ENCODE measurements around the gene TSHR. TPM values are rescaled to one million over a fixed set of nuclear protein-coding genes. Genes with fewer than 3 reads are reported as not detected.

TSHR gene
- total and polyA plus RNA-seq, 2 experiments from 2014 or later, result 0.83 TPM; not detected in 1

- H3K4me1 ChIP-seq (ENCODE audit: insufficient read depth), result no peaks in the 10 kb centered on the region
- H3K27me3 ChIP-seq, result peaks cover 4% of the 10 kb centered on the region
- H3K9me2 ChIP-seq (replicated peaks; ENCODE audit: insufficient read depth), result no peaks in the 10 kb centered on the region
- WGBS (ENCODE audit: low lambda C conversion rate, missing lambda C conversion rate), result 84% methylated on average over 2 of the region's 2 CpGs
- no peak overlapping the region for H3K4me2 ChIP-seq
- H3K9me3 ChIP-seq (ENCODE audit: low read depth), result no peaks in the 10 kb centered on the region
- TF ChIP-seq EZH2 (IDR thresholded peaks at IDR 0.05; ENCODE audit: borderline replicate concordance), result no peak
- no peak for TF ChIP-seq CTCF (IDR thresholded peaks at IDR 0.05; ENCODE audit: poor library complexity)
- TF ChIP-seq EZH2phosphoT487 (IDR thresholded peaks at IDR 0.05; ENCODE audit: low read depth, severe bottlenecking, unreplicated experiment), result no peak
- no peaks in the 10 kb centered on the region for H4K20me1 ChIP-seq (ENCODE audit: insufficient read depth, poor library complexity, severe bottlenecking)
- DNase-seq (ENCODE audit: low spot score), result no peak
- H3K36me3 ChIP-seq (replicated peaks; ENCODE audit: insufficient read depth, low read depth), result no peaks in the 10 kb centered on the region
- H3K4me3 ChIP-seq, result no peak overlapping the region
- H3K79me2 ChIP-seq, result no peaks in the 10 kb centered on the region
- no peak overlapping the region for H3K27ac ChIP-seq
- H2AFZ ChIP-seq, result no peak overlapping the region
Observed at GRCh38 chr14:81068176-81068782, 112.9 kb downstream of the TSHR start.

- Histone ChIP-seq H2AFZ (no peak overlapping the region), H3K4me2 (no peak overlapping the region), H3K27ac (no peak overlapping the region), H3K9me2 (replicated peaks; ENCODE audit: insufficient read depth) (no peaks in the 10 kb centered on the region), H3K79me2 (no peaks in the 10 kb centered on the region), H3K4me3 (no peak overlapping the region), H3K27me3 (no peaks in the 10 kb centered on the region), H3K4me1 (ENCODE audit: insufficient read depth) (no peaks in the 10 kb centered on the region), H3K9me3 (ENCODE audit: low read depth) (no peaks in the 10 kb centered on the region), H4K20me1 (ENCODE audit: insufficient read depth, poor library complexity, severe bottlenecking) (no peaks in the 10 kb centered on the region), H3K36me3 (replicated peaks; ENCODE audit: insufficient read depth, low read depth) (no peaks in the 10 kb centered on the region)
- no peak for TF ChIP-seq CTCF (IDR thresholded peaks at IDR 0.05; ENCODE audit: poor library complexity)
- TF ChIP-seq EZH2 (IDR thresholded peaks at IDR 0.05; ENCODE audit: borderline replicate concordance), result no peak
- no peak for TF ChIP-seq EZH2phosphoT487 (IDR thresholded peaks at IDR 0.05; ENCODE audit: low read depth, severe bottlenecking, unreplicated experiment)
- WGBS (ENCODE audit: low lambda C conversion rate, missing lambda C conversion rate), result 90% methylated on average over 2 of the region's 2 CpGs
- no peak for DNase-seq (ENCODE audit: low spot score)
Observed at GRCh38 chr14:81070511-81070910, 115.1 kb downstream of the TSHR start.

GRCh38 chr14:81085596-81085995 lies 130.2 kb downstream of the TSHR start:
- H3K27ac ChIP-seq, result no peak overlapping the region
- no peaks in the 10 kb centered on the region for H3K27me3 ChIP-seq
- no peaks in the 10 kb centered on the region for H3K79me2 ChIP-seq
- no peak for DNase-seq (ENCODE audit: low spot score)
- H3K4me2 ChIP-seq, result no peak overlapping the region
- H3K9me2 ChIP-seq (replicated peaks; ENCODE audit: insufficient read depth), result no peaks in the 10 kb centered on the region
- no peaks in the 10 kb centered on the region for H3K36me3 ChIP-seq (replicated peaks; ENCODE audit: insufficient read depth, low read depth)
- TF ChIP-seq CTCF (IDR thresholded peaks at IDR 0.05; ENCODE audit: poor library complexity) (no peak), EZH2phosphoT487 (IDR thresholded peaks at IDR 0.05; ENCODE audit: low read depth, severe bottlenecking, unreplicated experiment) (no peak), EZH2 (IDR thresholded peaks at IDR 0.05; ENCODE audit: borderline replicate concordance) (no peak)
- no peak overlapping the region for H2AFZ ChIP-seq
- H3K4me3 ChIP-seq, result no peak overlapping the region
- no peaks in the 10 kb centered on the region for H3K9me3 ChIP-seq (ENCODE audit: low read depth)
- H4K20me1 ChIP-seq (ENCODE audit: insufficient read depth, poor library complexity, severe bottlenecking), result no peaks in the 10 kb centered on the region
- 68% methylated on average over 3 of the region's 3 CpGs for WGBS (ENCODE audit: low lambda C conversion rate, missing lambda C conversion rate)
- no peaks in the 10 kb centered on the region for H3K4me1 ChIP-seq (ENCODE audit: insufficient read depth)
